ENCODE results near the gene LIG1. TPM values are rescaled to one million over a fixed set of nuclear protein-coding genes. Genes with fewer than 3 reads are reported as not detected.

Gene LIG1
- total and polyA plus RNA-seq, 2 experiments from 2014 or later: 23.8 to 28.4 TPM

GRCh38 chr19:48181505-48181904, 11.4 kb upstream of the LIG1 start:
- H3K9me2 ChIP-seq (replicated peaks; ENCODE audit: insufficient read depth): no peaks in the 10 kb centered on the region
- peaks cover 10% of the 10 kb centered on the region for H3K9me3 ChIP-seq (ENCODE audit: low read depth)
- DNase-seq (ENCODE audit: low spot score): no peak
- H3K4me2 ChIP-seq: no peak overlapping the region
- no peak overlapping the region for H3K4me3 ChIP-seq
- H3K27ac ChIP-seq: no peak overlapping the region
- no peaks in the 10 kb centered on the region for H3K36me3 ChIP-seq (replicated peaks; ENCODE audit: insufficient read depth, low read depth)
- no peak overlapping the region for H2AFZ ChIP-seq
- 97% methylated on average over 5 of the region's 5 CpGs for WGBS (ENCODE audit: low lambda C conversion rate, missing lambda C conversion rate)
- no peaks in the 10 kb centered on the region for H3K27me3 ChIP-seq
- H3K4me1 ChIP-seq (ENCODE audit: insufficient read depth): no peaks in the 10 kb centered on the region
- no peaks in the 10 kb centered on the region for H3K79me2 ChIP-seq
- H4K20me1 ChIP-seq (ENCODE audit: insufficient read depth, poor library complexity, severe bottlenecking): no peaks in the 10 kb centered on the region
- no peak for TF ChIP-seq EZH2 (IDR thresholded peaks at IDR 0.05; ENCODE audit: borderline replicate concordance)
- TF ChIP-seq CTCF (IDR thresholded peaks at IDR 0.05; ENCODE audit: poor library complexity): no peak
- TF ChIP-seq EZH2phosphoT487 (IDR thresholded peaks at IDR 0.05; ENCODE audit: low read depth, severe bottlenecking, unreplicated experiment): no peak

- H3K27ac ChIP-seq: no peak overlapping the region
- H3K9me2 ChIP-seq (replicated peaks; ENCODE audit: insufficient read depth): no peaks in the 10 kb centered on the region
- no peak overlapping the region for H3K4me2 ChIP-seq
- H3K4me1 ChIP-seq (ENCODE audit: insufficient read depth): no peaks in the 10 kb centered on the region
- DNase-seq (ENCODE audit: low spot score): no peak
- no peaks in the 10 kb centered on the region for H3K36me3 ChIP-seq (replicated peaks; ENCODE audit: insufficient read depth, low read depth)
- H3K4me3 ChIP-seq: no peak overlapping the region
- no peak for TF ChIP-seq EZH2 (IDR thresholded peaks at IDR 0.05; ENCODE audit: borderline replicate concordance)
- TF ChIP-seq EZH2phosphoT487 (IDR thresholded peaks at IDR 0.05; ENCODE audit: low read depth, severe bottlenecking, unreplicated experiment): no peak
- TF ChIP-seq CTCF (IDR thresholded peaks at IDR 0.05; ENCODE audit: poor library complexity): no peak
- H3K27me3 ChIP-seq: no peaks in the 10 kb centered on the region
- H3K79me2 ChIP-seq: peaks cover 7% of the 10 kb centered on the region
- no peak overlapping the region for H2AFZ ChIP-seq
- H3K9me3 ChIP-seq (ENCODE audit: low read depth): peaks cover 1% of the 10 kb centered on the region
- 92% methylated on average over 3 of the region's 3 CpGs for WGBS (ENCODE audit: low lambda C conversion rate, missing lambda C conversion rate)
- H4K20me1 ChIP-seq (ENCODE audit: insufficient read depth, poor library complexity, severe bottlenecking): no peaks in the 10 kb centered on the region
Measured at GRCh38 chr19:48176226-48176625, 6.1 kb upstream of the LIG1 start.

- no peaks in the 10 kb centered on the region for H3K36me3 ChIP-seq (replicated peaks; ENCODE audit: insufficient read depth, low read depth)
- no peak overlapping the region for H3K4me2 ChIP-seq
- TF ChIP-seq EZH2 (IDR thresholded peaks at IDR 0.05; ENCODE audit: borderline replicate concordance) (no peak), CTCF (IDR thresholded peaks at IDR 0.05; ENCODE audit: poor library complexity) (no peak), EZH2phosphoT487 (IDR thresholded peaks at IDR 0.05; ENCODE audit: low read depth, severe bottlenecking, unreplicated experiment) (no peak)
- no peak overlapping the region for H3K4me3 ChIP-seq
- H4K20me1 ChIP-seq (ENCODE audit: insufficient read depth, poor library complexity, severe bottlenecking): no peaks in the 10 kb centered on the region
- H3K9me2 ChIP-seq (replicated peaks; ENCODE audit: insufficient read depth): no peaks in the 10 kb centered on the region
- H3K27ac ChIP-seq: no peak overlapping the region
- H3K9me3 ChIP-seq (ENCODE audit: low read depth): no peaks in the 10 kb centered on the region
- DNase-seq (ENCODE audit: low spot score): no peak
- 93% methylated on average over 8 of the region's 10 CpGs for WGBS (ENCODE audit: low lambda C conversion rate, missing lambda C conversion rate)
- H3K27me3 ChIP-seq: no peaks in the 10 kb centered on the region
- no peaks in the 10 kb centered on the region for H3K4me1 ChIP-seq (ENCODE audit: insufficient read depth)
- peaks cover 11% of the 10 kb centered on the region for H3K79me2 ChIP-seq
- no peak overlapping the region for H2AFZ ChIP-seq
Measured at GRCh38 chr19:48175578-48175977, 5.4 kb upstream of the LIG1 start.

Measured in hepatocyte (in vitro differentiated cells).